Measurements from ENCODE around the gene CLK2.
A peak's percentile ranks its signal among the peaks of the same experiment; 100 is the strongest.
"Not testable (repeated sequence)": the region's sequence is repeated elsewhere in the genome, so short reads cannot be mapped to it uniquely, and the experiment has no call there.

CLK2 gene

DNA sequence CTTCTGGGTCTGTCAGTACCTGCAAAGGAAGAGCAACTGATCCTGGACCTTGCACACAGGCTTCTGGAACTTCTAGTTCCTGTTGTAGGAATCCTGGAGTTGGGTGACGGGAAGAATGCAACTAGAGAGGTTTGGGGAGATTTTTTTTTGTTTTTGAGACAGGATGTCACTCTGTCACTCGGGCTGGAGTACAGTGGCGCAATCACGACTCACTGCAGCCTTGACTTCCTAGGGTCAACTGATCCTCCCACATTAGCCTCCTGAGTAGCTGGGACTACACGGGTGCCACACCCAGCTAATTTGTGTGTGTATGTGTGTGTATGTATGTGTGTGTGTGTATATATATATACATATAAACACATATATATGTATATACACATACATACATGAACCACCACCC, 36.9 kb downstream of the CLK2 start:
- no peak for DNase-seq (ENCODE audit: low spot score)
- Histone ChIP-seq H3K4me3 (no peak overlapping the region), H3K27ac (no peak overlapping the region)
- TF ChIP-seq, protein P1, sequence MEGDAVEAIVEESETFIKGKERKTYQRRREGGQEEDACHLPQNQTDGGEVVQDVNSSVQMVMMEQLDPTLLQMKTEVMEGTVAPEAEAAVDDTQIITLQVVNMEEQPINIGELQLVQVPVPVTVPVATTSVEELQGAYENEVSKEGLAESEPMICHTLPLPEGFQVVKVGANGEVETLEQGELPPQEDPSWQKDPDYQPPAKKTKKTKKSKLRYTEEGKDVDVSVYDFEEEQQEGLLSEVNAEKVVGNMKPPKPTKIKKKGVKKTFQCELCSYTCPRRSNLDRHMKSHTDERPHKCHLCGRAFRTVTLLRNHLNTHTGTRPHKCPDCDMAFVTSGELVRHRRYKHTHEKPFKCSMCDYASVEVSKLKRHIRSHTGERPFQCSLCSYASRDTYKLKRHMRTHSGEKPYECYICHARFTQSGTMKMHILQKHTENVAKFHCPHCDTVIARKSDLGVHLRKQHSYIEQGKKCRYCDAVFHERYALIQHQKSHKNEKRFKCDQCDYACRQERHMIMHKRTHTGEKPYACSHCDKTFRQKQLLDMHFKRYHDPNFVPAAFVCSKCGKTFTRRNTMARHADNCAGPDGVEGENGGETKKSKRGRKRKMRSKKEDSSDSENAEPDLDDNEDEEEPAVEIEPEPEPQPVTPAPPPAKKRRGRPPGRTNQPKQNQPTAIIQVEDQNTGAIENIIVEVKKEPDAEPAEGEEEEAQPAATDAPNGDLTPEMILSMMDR (IDR thresholded peaks at IDR 0.05): no peak

DNA sequence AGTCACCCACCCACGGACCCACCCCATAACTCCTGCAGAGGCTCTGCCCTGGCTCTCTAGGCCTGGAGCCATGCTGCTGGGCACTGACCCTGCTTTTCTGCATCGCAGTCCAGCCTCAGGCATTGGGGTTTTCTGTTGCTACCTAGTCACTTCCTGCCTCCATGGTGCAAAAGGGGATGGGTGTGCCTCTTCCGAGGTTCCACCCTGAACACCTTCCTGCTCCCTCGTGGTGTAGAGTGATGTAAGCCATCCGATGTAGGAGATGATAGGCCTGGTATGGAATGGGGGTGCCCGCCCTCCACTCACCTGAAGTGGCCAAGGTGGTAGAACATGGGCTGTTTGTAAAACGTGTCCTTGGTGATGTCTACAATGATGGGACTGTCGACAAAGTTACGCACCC, 37.9 kb downstream of the CLK2 start:
- H3K4me3 ChIP-seq; DNase-seq (ENCODE audit: low spot score); H3K27ac ChIP-seq: not testable (repeated sequence)

DNA sequence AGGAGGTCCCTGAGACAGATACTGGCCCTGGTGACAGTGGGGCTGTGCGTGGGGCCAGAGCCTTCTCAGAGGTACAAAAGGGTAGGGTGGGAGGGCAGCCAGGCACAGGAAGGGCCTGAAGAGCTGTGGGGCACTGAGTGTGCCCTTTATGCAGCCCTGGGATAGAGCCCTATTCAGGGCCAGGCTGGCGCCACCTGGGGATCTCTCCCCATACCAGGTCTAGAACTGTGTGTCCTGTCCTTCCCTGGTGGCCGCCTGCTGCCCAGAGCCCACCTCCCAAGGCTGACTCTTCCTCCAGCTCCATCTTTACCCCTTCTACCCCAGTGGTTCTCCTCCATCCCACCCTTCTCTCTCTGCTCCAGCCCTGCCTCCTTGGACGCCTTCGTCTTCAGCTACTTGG, 39.8 kb downstream of the CLK2 start:
- DNase-seq (ENCODE audit: low spot score); H3K4me3 ChIP-seq; H3K27ac ChIP-seq: not testable (repeated sequence)

DNA sequence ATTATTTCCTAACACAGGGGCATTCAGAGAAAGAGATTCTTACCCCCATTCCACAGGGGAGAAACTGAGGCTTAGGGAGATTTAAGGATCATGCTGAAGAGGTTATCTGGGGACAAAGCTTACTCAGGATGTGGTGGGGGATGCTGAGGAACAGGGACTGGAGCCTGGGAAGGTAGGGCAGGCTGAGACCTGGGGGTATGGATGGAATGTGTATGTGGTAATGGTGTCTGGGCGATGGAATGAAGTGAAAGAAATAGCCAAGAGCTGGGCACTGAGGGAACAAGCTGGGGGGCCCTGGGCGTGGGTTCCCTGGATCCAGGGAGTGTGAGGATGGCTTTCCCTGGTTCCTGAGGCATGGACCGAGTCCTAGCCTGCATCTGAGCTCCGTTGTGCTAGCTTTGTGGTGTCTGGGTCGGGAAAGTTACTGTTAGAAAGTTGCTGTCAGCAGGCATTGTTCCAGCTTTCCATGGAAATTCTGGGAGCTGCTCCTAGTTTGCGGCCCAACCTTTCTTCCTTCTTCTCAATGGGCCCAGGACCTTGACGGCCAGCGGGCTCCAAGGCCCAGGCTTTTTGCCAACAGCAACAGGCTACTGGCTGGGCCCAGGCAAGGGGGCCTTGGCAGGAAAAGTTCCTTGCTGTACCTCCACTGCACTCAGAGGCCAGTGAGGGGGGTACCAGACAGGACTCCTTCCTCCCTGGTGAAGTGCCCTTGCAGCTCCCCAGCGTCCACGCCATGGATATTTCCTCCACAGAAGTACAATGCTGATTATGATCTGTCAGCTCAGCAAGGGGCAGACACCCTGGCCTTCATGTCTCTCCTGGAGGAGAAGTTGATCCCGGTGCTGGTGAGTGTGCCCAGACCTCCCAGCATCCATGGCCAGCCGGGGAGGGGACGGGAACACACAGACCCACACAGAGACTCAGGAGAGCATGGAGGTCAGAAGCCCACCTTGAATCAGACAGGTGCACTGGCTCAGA, 41.0 kb downstream of the CLK2 start:
- not testable (repeated sequence) for H3K4me3 ChIP-seq; DNase-seq (ENCODE audit: low spot score)
- peak overlapping the region; percentile 21 to 84 for H3K27ac ChIP-seq

DNA sequence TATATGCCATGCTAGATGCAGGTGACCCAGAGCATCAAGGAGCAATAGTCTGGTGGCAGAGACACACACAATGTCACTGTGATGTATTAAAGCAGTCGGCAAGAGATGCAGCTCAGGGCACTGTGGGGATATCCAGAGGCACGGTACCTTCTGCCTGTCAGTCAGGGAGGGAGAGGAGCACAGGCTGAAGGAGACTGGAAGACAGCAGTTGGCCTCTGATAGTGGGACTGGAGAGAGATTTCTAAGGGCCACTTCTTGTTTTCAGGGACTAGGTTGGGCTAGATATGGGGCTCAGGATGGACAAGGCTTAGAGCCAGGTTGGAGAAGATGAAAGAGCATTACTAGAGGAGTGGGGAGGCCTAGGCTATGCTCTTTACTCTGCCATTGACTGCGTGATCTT, 42.0 kb downstream of the CLK2 start:
- not testable (repeated sequence) for H3K4me3 ChIP-seq; DNase-seq (ENCODE audit: low spot score)
- peak overlapping the region in 1 of 2 donors; percentile 84 for H3K27ac ChIP-seq

DNA sequence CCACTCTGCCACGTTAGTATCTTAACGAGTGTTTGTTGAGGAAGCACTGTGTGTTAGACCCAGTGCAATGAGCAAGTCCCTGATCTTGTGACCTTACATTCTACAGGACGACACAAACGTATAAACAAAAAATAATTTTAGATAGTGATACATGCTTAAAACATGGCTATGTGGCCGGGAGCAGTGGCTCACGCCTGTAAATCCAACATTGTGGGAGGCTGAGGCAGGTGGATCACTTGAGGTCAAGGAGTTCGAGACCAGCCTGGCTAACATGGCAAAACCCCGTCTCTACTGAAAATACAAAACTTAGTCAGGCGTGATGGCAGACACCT, 45.2 kb downstream of the CLK2 start:
- TF ChIP-seq, protein P1 (IDR thresholded peaks at IDR 0.05): no peak
- Histone ChIP-seq H3K27ac (peak overlapping the region; percentile 60 to 89), H3K4me3 (peak overlapping the region; percentile 73)
- DNase-seq (ENCODE audit: low spot score): no peak

DNA sequence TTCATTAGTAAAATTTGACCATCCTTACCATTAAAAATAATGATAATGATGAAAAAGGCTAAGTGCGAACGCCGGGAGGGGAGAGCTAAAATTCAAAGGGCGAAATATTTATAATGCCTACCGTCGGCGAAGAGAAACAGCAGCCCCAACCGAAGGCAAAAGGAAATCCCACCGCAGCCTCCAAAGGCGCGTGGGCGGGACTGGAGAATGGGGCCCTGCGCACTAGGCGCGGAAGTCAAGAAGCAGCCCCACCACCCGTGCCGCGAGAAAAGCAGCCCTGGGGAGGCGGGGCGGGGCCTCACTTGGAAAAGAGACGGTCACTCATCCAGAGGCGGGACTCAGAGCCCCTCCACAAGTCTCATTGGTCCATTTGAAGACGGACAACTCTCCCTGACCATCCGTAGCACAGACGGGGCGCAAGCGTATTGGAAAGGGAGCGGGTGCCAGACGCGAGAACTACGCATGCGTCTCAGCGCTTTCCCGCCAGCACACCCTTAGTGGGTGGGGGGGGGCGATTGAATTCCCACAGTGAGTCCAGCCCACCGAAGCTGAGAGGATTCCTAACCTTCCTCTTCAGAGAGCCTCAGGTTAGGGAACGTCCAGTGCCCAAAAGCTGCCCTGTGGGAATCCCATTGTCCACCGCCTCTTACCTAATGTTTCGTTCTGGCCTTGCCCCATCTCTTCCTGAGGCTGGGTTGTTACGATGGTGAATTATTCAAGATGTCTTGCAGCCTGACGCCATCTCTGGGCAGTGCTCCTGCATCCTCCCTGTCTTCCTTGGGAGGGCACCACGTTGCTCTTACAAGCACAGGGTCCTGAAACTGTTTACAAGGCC, 45.8 kb downstream of the CLK2 start:
- TF ChIP-seq, protein P1 (IDR thresholded peaks at IDR 0.05): no peak
- Histone ChIP-seq H3K27ac (peak overlapping the region; percentile 60 to 89), H3K4me3 (peak overlapping the region; percentile 73)
- peak; percentile 99 for DNase-seq (ENCODE audit: low spot score)

DNA sequence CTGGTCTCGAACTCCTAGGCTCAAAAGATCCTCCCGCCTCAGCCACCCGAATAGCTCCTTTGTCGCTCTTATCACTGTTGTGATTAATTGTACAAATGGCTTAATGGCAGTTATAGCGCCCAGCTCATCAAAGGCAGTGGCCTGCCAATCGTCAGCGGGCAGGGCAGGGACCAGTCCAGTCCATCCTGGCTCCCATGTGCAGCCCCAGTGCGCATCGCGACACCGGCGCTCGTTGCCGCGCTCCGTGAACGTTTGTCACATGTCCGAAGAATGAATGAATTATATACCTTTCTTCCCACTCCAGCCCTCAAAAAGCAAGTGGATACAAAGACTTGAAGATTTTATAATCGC, 46.4 kb downstream of the CLK2 start:
- peak; percentile 81 for DNase-seq (ENCODE audit: low spot score)
- Histone ChIP-seq H3K4me3 (peak overlapping the region; percentile 73), H3K27ac (peak overlapping the region; percentile 60 to 89)
- TF ChIP-seq, protein P1 (IDR thresholded peaks at IDR 0.05): peak; percentile 10
